Neuronal stem cell (in vitro differentiated cells): ENCODE results near the gene CENATAC.

ENCODE experiments used
- DNase-seq: peaks from one replicate; pipeline ENCODE4 v3.0.0-alpha.2; 2013; ENCODE audit warnings: low spot score
- H2AFZ ChIP-seq: one replicate; pipeline ENCODE4 v1.6.1; 2013; ENCODE audit warnings: mild to moderate bottlenecking, low read length, inconsistent platforms
- H2AK5ac ChIP-seq: 2 replicates; pipeline ENCODE4 v1.6.1; 2013; ENCODE audit warnings: low read depth, mild to moderate bottlenecking, inconsistent platforms, low read length, moderate library complexity, mixed read lengths
- H2BK120ac ChIP-seq: 2 replicates; pipeline ENCODE4 v1.6.1; 2013; ENCODE audit warnings: low read depth, mild to moderate bottlenecking, inconsistent platforms, low read length, moderate library complexity, mixed read lengths
- H2BK12ac ChIP-seq: one replicate; pipeline ENCODE4 v1.6.1; 2013; ENCODE audit warnings: low read length, inconsistent platforms
- H2BK15ac ChIP-seq: 2 replicates; pipeline ENCODE4 v1.6.1; 2013; ENCODE audit warnings: mild to moderate bottlenecking, low read length, inconsistent platforms, mixed read lengths
- H2BK5ac ChIP-seq: one replicate; pipeline ENCODE4 v1.6.1; 2013; ENCODE audit warnings: inconsistent platforms, mild to moderate bottlenecking, low read length, moderate library complexity
- H3K14ac ChIP-seq: one replicate; pipeline ENCODE4 v1.6.1; 2013; ENCODE audit warnings: low read length, inconsistent platforms
- H3K18ac ChIP-seq: 2 replicates; pipeline ENCODE4 v1.6.1; 2013; ENCODE audit warnings: low read length, inconsistent platforms
- H3K23ac ChIP-seq: 2 replicates; pipeline ENCODE4 v1.6.1; 2013; ENCODE audit warnings: low read depth, mild to moderate bottlenecking, mixed read lengths, low read length, inconsistent platforms; ENCODE audit not compliant: poor library complexity
- H3K27ac ChIP-seq: replicated peaks from 3 replicates; pipeline ENCODE4 v1.5.1; 2013; ENCODE audit warnings: low read length, inconsistent platforms
- H3K27me3 ChIP-seq, 3 experiments: 2 replicates each; pipeline ENCODE4 v1.6.1; 2013; ENCODE audit warnings: low read length in 3 of 3, mild to moderate bottlenecking in 2 of 3, inconsistent platforms in 1 of 3, low read depth in 1 of 3, mixed read lengths in 1 of 3, moderate library complexity in 1 of 3; ENCODE audit not compliant: control insufficient read depth in 3 of 3, insufficient read depth in 3 of 3
- H3K36me3 ChIP-seq, 2 donors: replicated peaks in 1 of 2; 2 replicates each; pipeline ENCODE4 v1.6.1; 2013; ENCODE audit warnings: low read length in 2 of 2; ENCODE audit not compliant: control insufficient read depth in 2 of 2, insufficient read depth in 2 of 2
- H3K4ac ChIP-seq: 2 replicates; pipeline ENCODE4 v1.6.1; 2013; ENCODE audit warnings: inconsistent platforms, mild to moderate bottlenecking, low read length, moderate library complexity
- H3K4me1 ChIP-seq, 2 donors: 1 replicate in 1 of 2; 2 replicates in 1 of 2; pipeline ENCODE4 v1.6.1; 2013; ENCODE audit warnings: low read length in 2 of 2, low read depth in 1 of 2; ENCODE audit not compliant: control insufficient read depth in 2 of 2, insufficient read depth in 1 of 2
- H3K4me2 ChIP-seq: one replicate; pipeline ENCODE4 v1.6.1; 2013; ENCODE audit warnings: mild to moderate bottlenecking, low read length, inconsistent platforms; ENCODE audit not compliant: insufficient read depth, poor library complexity, severe bottlenecking
- H3K4me3 ChIP-seq, 2 donors: 2 replicates each; pipeline ENCODE4 v1.5.1; 2013; ENCODE audit warnings: low read length in 2 of 2, mild to moderate bottlenecking in 2 of 2, inconsistent platforms in 1 of 2, moderate library complexity in 1 of 2
- H3K79me1 ChIP-seq: one replicate; pipeline ENCODE4 v1.6.1; 2013; ENCODE audit warnings: low read depth, mild to moderate bottlenecking, inconsistent platforms, low read length, moderate library complexity
- H3K9ac ChIP-seq: one replicate; pipeline ENCODE4 v1.6.1; 2013; ENCODE audit warnings: mild to moderate bottlenecking, low read depth, low read length, inconsistent platforms; ENCODE audit not compliant: poor library complexity
- H3K9me3 ChIP-seq, 2 donors: replicated peaks in 1 of 2; 2 replicates each; pipeline versions ENCODE3 to v1.6.1; 2013; ENCODE audit warnings: low read length in 2 of 2, mild to moderate bottlenecking in 2 of 2, inconsistent platforms in 1 of 2, low read depth in 1 of 2, mixed read lengths in 1 of 2, moderate library complexity in 1 of 2; ENCODE audit not compliant: control insufficient read depth in 2 of 2, insufficient read depth in 1 of 2
- H4K8ac ChIP-seq: one replicate; pipeline ENCODE4 v1.6.1; 2013; ENCODE audit warnings: low read depth, mild to moderate bottlenecking, inconsistent platforms, low read length, moderate library complexity
- H4K91ac ChIP-seq: one replicate; pipeline ENCODE4 v1.6.1; 2013; ENCODE audit warnings: low read length, low read depth, mild to moderate bottlenecking, inconsistent platforms; ENCODE audit not compliant: poor library complexity
- WGBS, 2 donors: extraction: QIAGEN DNeasy Blood & Tissue Kit; methylation state at CpG; one replicate each; pipeline ENCODE4 v1.1.7; 2013; ENCODE audit warnings: missing lambda C conversion rate in 2 of 2, mixed read lengths in 1 of 2; ENCODE audit not compliant: insufficient read length in 2 of 2, insufficient replicate concordance in 1 of 2; ENCODE audit errors: extremely low coverage in 2 of 2; 5-methylcytosine and 5-hydroxymethylcytosine counted together

The CENATAC gene

DNA sequence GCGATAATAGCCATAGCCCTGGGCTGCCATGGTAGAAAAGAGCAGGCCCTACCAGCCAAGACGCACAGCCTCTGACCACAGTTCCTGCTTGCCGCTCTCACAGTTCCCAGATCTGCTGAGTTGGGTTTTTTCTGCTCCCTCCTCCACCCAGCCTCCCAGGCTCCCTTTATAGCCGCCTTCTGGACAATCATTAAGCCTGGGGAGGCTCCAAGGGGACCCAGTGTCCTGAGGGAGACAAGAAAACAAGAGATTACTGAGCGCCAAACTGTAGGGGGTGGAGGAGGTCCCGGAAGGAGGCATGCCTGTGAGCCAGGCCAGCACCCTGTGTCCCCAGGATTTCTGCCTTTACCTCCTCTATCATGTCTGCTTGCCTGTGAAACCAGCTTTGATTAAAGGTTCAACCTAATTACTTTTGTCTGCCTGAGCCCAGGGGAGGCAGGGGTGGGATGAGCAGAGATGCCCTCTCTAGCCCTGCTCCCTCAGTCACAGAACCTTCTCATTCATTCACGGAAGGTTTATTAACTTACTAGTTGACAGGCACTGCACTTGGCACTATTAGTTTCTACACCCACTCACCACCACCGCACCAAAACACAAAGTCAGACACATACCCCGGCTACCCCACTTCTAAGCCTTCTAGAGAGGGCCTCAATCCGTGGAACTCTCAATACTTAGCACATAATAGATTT lies 31.5 kb downstream of the CENATAC start:
- no peak for DNase-seq
- peaks cover 37 to 47% of the 10 kb centered on the region in 2 donors for H3K36me3 ChIP-seq
- H2BK15ac ChIP-seq = no peak overlapping the region
- H3K4me2 ChIP-seq = peak overlapping the region; percentile 88
- no peak overlapping the region for H3K4ac ChIP-seq
- no peak overlapping the region for H2BK120ac ChIP-seq
- no peak overlapping the region for H2BK12ac ChIP-seq
- no peaks in the 10 kb centered on the region for H3K27me3 ChIP-seq
- H3K14ac ChIP-seq = no peak overlapping the region
- H3K18ac ChIP-seq = peak overlapping the region; percentile 9
- peak overlapping the region; percentile 82 for H2AK5ac ChIP-seq
- no peak overlapping the region for H4K91ac ChIP-seq
- H3K4me1 ChIP-seq = peaks cover 6 to 12% of the 10 kb centered on the region in 2 donors
- peak overlapping the region; percentile 88 to 89 for H3K4me3 ChIP-seq
- peak overlapping the region; percentile 47 for H3K9ac ChIP-seq
- no peaks in the 10 kb centered on the region for H3K9me3 ChIP-seq
- H2BK5ac ChIP-seq = no peak overlapping the region
- H4K8ac ChIP-seq = no peak overlapping the region
- peak overlapping the region; percentile 5 for H3K23ac ChIP-seq
- WGBS, 2 donors = no CpG with 5 or more reads among the region's 10 CpGs
- peaks cover 19% of the 10 kb centered on the region for H3K79me1 ChIP-seq
- H3K27ac ChIP-seq = no peak overlapping the region
- H2AFZ ChIP-seq = peak overlapping the region; percentile 97

DNA sequence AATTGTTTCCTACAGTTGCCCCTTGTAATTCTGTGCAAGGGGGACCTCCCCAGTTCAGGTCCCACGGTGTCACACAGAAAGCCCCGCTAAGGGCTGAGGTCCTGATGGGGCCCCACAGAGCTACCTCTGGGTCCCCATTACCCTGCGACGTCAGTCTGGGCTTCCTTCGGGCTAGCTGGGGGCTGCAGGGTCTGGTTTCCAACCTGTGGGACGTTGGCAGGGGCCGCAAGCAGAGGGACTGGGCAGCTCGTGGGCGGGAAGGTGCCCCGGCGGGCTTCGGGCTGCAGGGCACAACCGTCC lies 32.0 kb downstream of the CENATAC start:
- H3K4ac ChIP-seq = no peak overlapping the region
- peak overlapping the region; percentile 81 for H2BK15ac ChIP-seq
- H3K36me3 ChIP-seq = peaks cover 32 to 42% of the 10 kb centered on the region in 2 donors
- H3K9ac ChIP-seq = peak overlapping the region; percentile 98
- peak overlapping the region; percentile 97 for H2AFZ ChIP-seq
- H4K8ac ChIP-seq = no peak overlapping the region
- peak overlapping the region; percentile 60 for H2BK12ac ChIP-seq
- H4K91ac ChIP-seq = no peak overlapping the region
- peak overlapping the region; percentile 82 for H2AK5ac ChIP-seq
- no peak for DNase-seq
- H3K27ac ChIP-seq = no peak overlapping the region
- no peaks in the 10 kb centered on the region for H3K27me3 ChIP-seq
- H2BK5ac ChIP-seq = peak overlapping the region; percentile 60
- WGBS, 2 donors = no CpG with 5 or more reads among the region's 13 CpGs
- peaks cover 6 to 12% of the 10 kb centered on the region in 2 donors for H3K4me1 ChIP-seq
- H3K4me2 ChIP-seq = peak overlapping the region; percentile 88
- H3K18ac ChIP-seq = peak overlapping the region; percentile 94
- peak overlapping the region; percentile 88 to 89 for H3K4me3 ChIP-seq
- H3K14ac ChIP-seq = no peak overlapping the region
- H2BK120ac ChIP-seq = peak overlapping the region; percentile 22
- H3K9me3 ChIP-seq = no peaks in the 10 kb centered on the region
- peaks cover 19% of the 10 kb centered on the region for H3K79me1 ChIP-seq
- H3K23ac ChIP-seq = peak overlapping the region; percentile 92

DNA sequence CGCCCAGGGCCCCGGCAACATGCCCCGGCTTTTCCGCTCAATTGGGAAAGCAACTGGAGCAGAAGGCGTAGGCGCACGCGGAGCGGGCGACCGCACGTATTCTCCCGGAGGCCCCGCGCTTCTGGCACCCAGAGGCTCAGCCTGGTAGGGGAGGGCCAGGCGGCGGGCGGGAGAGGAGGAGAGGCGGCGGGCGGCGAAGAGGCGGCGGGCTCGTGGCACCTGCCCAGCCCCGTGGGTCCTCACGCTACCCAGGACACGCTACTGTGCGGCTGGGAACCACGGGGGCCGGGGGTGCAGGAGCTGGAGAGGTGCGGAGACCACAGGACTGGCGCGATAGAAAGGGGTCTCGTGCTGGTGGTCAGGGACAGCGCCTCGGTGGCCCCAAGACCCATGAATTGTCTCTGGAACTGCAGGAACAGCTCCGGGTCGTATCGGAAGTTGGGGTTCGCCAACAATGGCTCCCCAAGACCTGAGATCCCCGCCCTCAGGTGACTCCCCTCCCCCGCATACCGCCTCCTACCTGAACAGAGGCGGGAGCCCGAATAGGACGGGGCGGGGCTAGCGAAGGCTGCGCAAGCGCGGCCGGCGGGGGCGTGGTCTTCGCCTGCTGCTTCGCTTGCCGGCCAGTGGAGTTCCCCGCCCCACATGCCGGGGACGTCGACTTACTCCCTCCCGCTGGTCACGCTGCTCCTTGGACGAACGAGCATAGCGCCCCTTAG lies 32.5 kb downstream of the CENATAC start, which contains the start of gene SLC37A4:
Gene SLC37A4, minus strand, starts transcription at position 549 of the 719 bp plus-strand sequence.
- Histone ChIP-seq H3K4me1 (peaks cover 6 to 12% of the 10 kb centered on the region in 2 donors), H3K79me1 (peaks cover 19% of the 10 kb centered on the region), H3K4ac (no peak within 1 kb of the TSS), H3K27me3 (no peaks in the 10 kb centered on the region), H3K9ac (peak within 1 kb of the TSS; percentile 98), H3K18ac (peak within 1 kb of the TSS; percentile 94), H2BK15ac (peak within 1 kb of the TSS; percentile 81), H2BK5ac (peak within 1 kb of the TSS; percentile 60), H3K4me2 (peak within 1 kb of the TSS; percentile 88), H4K91ac (no peak within 1 kb of the TSS), H3K27ac (peak within 1 kb of the TSS; percentile 28), H3K4me3 (peak within 1 kb of the TSS; percentile 88 to 89), H4K8ac (no peak within 1 kb of the TSS), H3K23ac (peak within 1 kb of the TSS; percentile 92), H2AK5ac (peak within 1 kb of the TSS; percentile 82), H3K14ac (no peak within 1 kb of the TSS), H2AFZ (peak within 1 kb of the TSS; percentile 97), H3K36me3 (peaks cover 28 to 37% of the 10 kb centered on the region in 2 donors), H2BK120ac (peak within 1 kb of the TSS; percentile 22), H3K9me3 (no peaks in the 10 kb centered on the region), H2BK12ac (peak within 1 kb of the TSS; percentile 85)
- no CpG with 5 or more reads among the region's 67 CpGs for WGBS, 2 donors
- DNase-seq = peak; percentile 93

GRCh38 chr11:119031912-119032280 lies 34.0 kb downstream of the CENATAC start:
- H3K9ac ChIP-seq = no peak overlapping the region
- DNase-seq = no peak
- peaks cover 15 to 23% of the 10 kb centered on the region in 2 donors for H3K36me3 ChIP-seq
- no peak overlapping the region for H2BK5ac ChIP-seq
- no peak overlapping the region for H3K14ac ChIP-seq
- peak overlapping the region; percentile 39 for H2AFZ ChIP-seq
- H2BK15ac ChIP-seq = no peak overlapping the region
- H3K79me1 ChIP-seq = peaks cover 15% of the 10 kb centered on the region
- no peak overlapping the region for H2BK120ac ChIP-seq
- no peak overlapping the region for H4K8ac ChIP-seq
- H3K4me3 ChIP-seq = no peak overlapping the region
- no peak overlapping the region for H3K4me2 ChIP-seq
- no peaks in the 10 kb centered on the region for H3K9me3 ChIP-seq
- no peak overlapping the region for H3K18ac ChIP-seq
- H3K27ac ChIP-seq = no peak overlapping the region
- H3K23ac ChIP-seq = no peak overlapping the region
- H3K27me3 ChIP-seq = no peaks in the 10 kb centered on the region
- H4K91ac ChIP-seq = no peak overlapping the region
- no peak overlapping the region for H2BK12ac ChIP-seq
- WGBS, 2 donors = no CpG with 5 or more reads among the region's 9 CpGs
- peaks cover 6 to 12% of the 10 kb centered on the region in 2 donors for H3K4me1 ChIP-seq
- H3K4ac ChIP-seq = no peak overlapping the region
- no peak overlapping the region for H2AK5ac ChIP-seq
